GM12891 (cell line): Measurements from ENCODE around the gene LRRC1.
"Not testable (repeated sequence)": the region's sequence is repeated elsewhere in the genome, so short reads cannot be mapped to it uniquely, and the experiment has no call there.

Source experiments
- PAX5 ChIP-seq: IDR thresholded peaks from 2 replicates; pipeline ENCODE4 v1.6.1; 2011; ENCODE audit warnings: low read length, moderate library complexity, mild to moderate bottlenecking; ENCODE audit not compliant: insufficient read depth, severe bottlenecking
- POLR2A ChIP-seq: IDR thresholded peaks from 2 replicates; pipeline ENCODE4 v1.6.1; 2011; ENCODE audit warnings: low read depth, low read length, control low read depth
- POLR2AphosphoS5 ChIP-seq: IDR thresholded peaks from 2 replicates; pipeline ENCODE4 v1.6.1; 2011; ENCODE audit warnings: low read depth, low read length, control low read depth
- POU2F2 ChIP-seq: IDR thresholded peaks from 2 replicates; pipeline ENCODE4 v1.6.1; 2011; ENCODE audit warnings: low read depth, mild to moderate bottlenecking, control low read depth, low read length, moderate library complexity
- SPI1 ChIP-seq: IDR thresholded peaks from 2 replicates; pipeline ENCODE4 v1.6.1; 2011; ENCODE audit warnings: low read depth, low read length, control low read depth
- TAF1 ChIP-seq: IDR thresholded peaks from 2 replicates; pipeline ENCODE4 v1.6.1; 2011; ENCODE audit warnings: low read depth, low read length, control low read depth

DNA sequence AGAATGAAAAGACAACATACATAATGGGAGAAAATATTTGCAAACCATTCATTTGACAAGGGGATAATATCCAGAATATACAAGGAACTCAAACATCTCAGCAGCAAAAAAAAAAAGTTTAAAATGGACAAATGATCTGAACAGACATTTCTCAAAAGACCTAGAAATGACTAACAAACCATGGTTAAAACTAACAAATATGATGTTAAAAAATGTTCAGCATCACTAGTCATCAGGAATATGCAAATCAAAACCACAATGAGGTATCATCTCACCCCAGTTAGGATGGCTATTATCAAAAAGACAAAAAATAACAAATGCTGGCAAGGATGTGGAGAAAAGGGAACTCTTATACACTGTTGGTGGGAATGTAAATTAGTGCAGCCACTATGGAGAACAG lies 9.8 kb upstream of the LRRC1 start:
- not testable (repeated sequence) for TF ChIP-seq POLR2A, POLR2AphosphoS5, TAF1, PAX5, POU2F2, SPI1
